HCT116 (cell line): ENCODE results near the gene MEIKIN. TPM values are rescaled to one million over a fixed set of nuclear protein-coding genes. Genes with fewer than 3 reads are reported as not detected.

ENCODE experiments used
- ATAC-seq: fragments of 200-7000 bp; cut with Tn5 transposase; 2 replicates; pipeline ENCODE4 v1.9.1; 2020; ENCODE audit warnings: mild to moderate bottlenecking, moderate library complexity
- BruUV-seq: library from RNA; stranded (reverse); fragments of 400-500 nt; replicated peaks from 2 replicates; lab custom pipeline; 2021; lab: Mats Ljungman, UMichigan
- CTCF ChIA-PET: fragments of 300-600 bp; sonication (Branson Sonifier 250); formaldehyde crosslinking; loops from one replicate; lab custom pipeline; 2021; ENCODE audit warnings: antibody characterized with exemption; lab: Charles Lee
- POLR2A ChIA-PET: fragments of 300-600, 350-600 bp; sonication (Branson Sonifier 250); formaldehyde crosslinking; loops from one replicate; lab custom pipeline; 2021; ENCODE audit warnings: antibody characterized with exemption; lab: Charles Lee
- RAD21 ChIA-PET, 2 experiments: fragments of 300-600 bp; sonication (Branson Sonifier 250); formaldehyde crosslinking; loops; one replicate each; lab custom pipeline; 2023; ENCODE audit warnings: low total read pairs in 2 of 2; ENCODE audit not compliant: uncharacterized antibody in 2 of 2, unreplicated experiment in 2 of 2, low non-redundant PET in 1 of 2; lab: Charles Lee
- DNase-seq: peaks from one replicate; pipeline ENCODE4 v3.0.0-alpha.2; 2010; ENCODE audit warnings: low read depth, low spot score
- H2AFZ ChIP-seq: fragments of 200-600 bp; shearing (Covaris generic), sonication (generic); 2 replicates; pipeline ENCODE4 v1.6.1; 2017; ENCODE audit warnings: low read depth, mixed run types, mixed read lengths, antibody characterized with exemption, low read length; ENCODE audit not compliant: poor library complexity, severe bottlenecking
- H3K27ac ChIP-seq: 2 replicates; pipeline ENCODE4 v1.5.1; 2012; ENCODE audit warnings: low read depth, low read length
- H3K27me3 ChIP-seq: fragments of 200-600 bp; sonication (generic); 2 replicates; pipeline ENCODE4 v1.6.1; 2016; ENCODE audit warnings: mixed run types, low read length, mixed read lengths; ENCODE audit not compliant: insufficient read depth
- H3K36me3 ChIP-seq, 2 experiments: fragments of 200-500 bp in 1 of 2; fragments of 200-600 bp in 1 of 2; sonication (Bioruptor generic) in 1 of 2; sonication (generic) in 1 of 2; 2 replicates each; pipeline versions ENCODE4 v1.5.1 to v1.6.1; 2014 to 2016; ENCODE audit warnings: low read length in 2 of 2, inconsistent platforms in 1 of 2, mixed read lengths in 1 of 2, mixed run types in 1 of 2; ENCODE audit not compliant: insufficient read depth in 2 of 2, control insufficient read depth in 1 of 2
- H3K4me1 ChIP-seq, 2 experiments: fragments of 200-600 bp in 1 of 2; sonication (generic) in 1 of 2; 2 replicates each; pipeline versions ENCODE4 v1.5.1 to v1.6.1; 2012 to 2017; ENCODE audit warnings: low read length in 2 of 2, inconsistent platforms in 1 of 2, mild to moderate bottlenecking in 1 of 2, mixed read lengths in 1 of 2, mixed run types in 1 of 2, moderate library complexity in 1 of 2; ENCODE audit not compliant: insufficient read depth in 2 of 2, control insufficient read depth in 1 of 2
- H3K4me2 ChIP-seq: fragments of 200-600 bp; sonication (generic); 2 replicates; pipeline ENCODE4 v1.6.1; 2017; ENCODE audit warnings: mixed run types, low read length, mixed read lengths
- H3K4me3 ChIP-seq, 2 experiments: fragments of 200-600 bp in 1 of 2; sonication (generic) in 1 of 2; replicated peaks in 1 of 2; 2 replicates each; pipeline ENCODE4 v1.5.1; 2011 to 2016; ENCODE audit warnings: low read length in 2 of 2, control low read depth in 1 of 2, low read depth in 1 of 2, mild to moderate bottlenecking in 1 of 2, mixed read lengths in 1 of 2, mixed run types in 1 of 2
- H3K79me2 ChIP-seq: fragments of 200-600 bp; sonication (generic); 2 replicates; pipeline ENCODE4 v1.6.1; 2017; ENCODE audit warnings: mild to moderate bottlenecking, mixed run types, low read length, moderate library complexity, mixed read lengths; ENCODE audit not compliant: insufficient read depth
- H3K9ac ChIP-seq: fragments of 200-600 bp; sonication (generic); 2 replicates; pipeline ENCODE4 v1.6.1; 2016; ENCODE audit warnings: low read length, mixed read lengths
- H3K9me2 ChIP-seq: fragments of 200-600 bp; sonication (generic), shearing (Covaris generic); 2 replicates; pipeline ENCODE4 v1.6.1; 2017; ENCODE audit warnings: mixed run types, mild to moderate bottlenecking, moderate library complexity; ENCODE audit not compliant: insufficient read depth
- H3K9me3 ChIP-seq, 2 experiments: fragments of 200-500 bp in 1 of 2; fragments of 200-600 bp in 1 of 2; sonication (Bioruptor generic) in 1 of 2; sonication (generic) in 1 of 2; 2 replicates each; pipeline ENCODE4 v1.6.1; 2014 to 2017; ENCODE audit warnings: low read length in 2 of 2, mixed read lengths in 2 of 2, inconsistent platforms in 1 of 2, low read depth in 1 of 2, mild to moderate bottlenecking in 1 of 2, mixed run types in 1 of 2, moderate library complexity in 1 of 2; ENCODE audit not compliant: control insufficient read depth in 1 of 2, insufficient read depth in 1 of 2
- H4K20me1 ChIP-seq: fragments of 200-600 bp; sonication (generic), shearing (Covaris generic); 2 replicates; pipeline ENCODE4 v1.6.1; 2017; ENCODE audit warnings: mixed run types, mild to moderate bottlenecking, moderate library complexity; ENCODE audit not compliant: insufficient read depth
- ATF3 ChIP-seq: IDR thresholded peaks from 2 replicates; pipeline ENCODE4 v1.6.1; 2012
- CBX3 ChIP-seq: IDR thresholded peaks from 2 replicates; pipeline ENCODE4 v1.6.1; 2012; ENCODE audit warnings: low read depth
- CTCF ChIP-seq, 3 experiments: fragments of 200-600 bp in 1 of 3; sonication (generic) in 1 of 3; IDR thresholded peaks in 2 of 3; conservative IDR thresholded peaks in 1 of 3; 2 replicates each; pipeline ENCODE4 v1.5.1; 2012 to 2017; ENCODE audit warnings: low read depth in 2 of 3, low read length in 2 of 3, antibody characterized with exemption in 1 of 3, borderline replicate concordance in 1 of 3, control low read depth in 1 of 3, mild to moderate bottlenecking in 1 of 3, mixed read lengths in 1 of 3, mixed run types in 1 of 3, moderate library complexity in 1 of 3; ENCODE audit not compliant: insufficient read depth in 1 of 3
- EGR1 ChIP-seq: IDR thresholded peaks from 2 replicates; pipeline ENCODE4 v1.6.1; 2012; ENCODE audit warnings: low read depth
- ELF1 ChIP-seq: IDR thresholded peaks from 2 replicates; pipeline ENCODE4 v1.6.1; 2012; ENCODE audit warnings: low read depth, borderline replicate concordance
- EZH2 ChIP-seq: fragments of 200-600 bp; sonication (generic); IDR thresholded peaks from 2 replicates; pipeline ENCODE4 v1.6.1; 2017; ENCODE audit warnings: antibody characterized with exemption, mixed run types
- JUND ChIP-seq: IDR thresholded peaks from 2 replicates; pipeline ENCODE4 v1.6.1; 2012
- REST ChIP-seq: IDR thresholded peaks from 2 replicates; pipeline ENCODE4 v1.6.1; 2012; ENCODE audit warnings: low read depth
- SIN3A ChIP-seq: IDR thresholded peaks from 2 replicates; pipeline ENCODE4 v1.6.1; 2012; ENCODE audit warnings: low read depth
- SP1 ChIP-seq: IDR thresholded peaks from 2 replicates; pipeline ENCODE4 v1.6.1; 2012; ENCODE audit warnings: low read depth
- TCF7L2 ChIP-seq: IDR thresholded peaks from 2 replicates; pipeline ENCODE4 v1.7.0; 2011; ENCODE audit warnings: borderline replicate concordance, inconsistent platforms; ENCODE audit not compliant: insufficient read depth, insufficient read length; ENCODE audit errors: extremely low read depth
- YY1 ChIP-seq: IDR thresholded peaks from 2 replicates; pipeline ENCODE4 v1.6.1; 2011; ENCODE audit warnings: low read length, low read depth, moderate library complexity, mild to moderate bottlenecking; ENCODE audit not compliant: insufficient replicate concordance; ENCODE audit errors: extremely low read depth
- ZFX ChIP-seq: fragments of 450-650 bp; IDR thresholded peaks from 2 replicates; pipeline ENCODE4 v1.6.1; 2017
- intact Hi-C: fragments of 100-400 bp; cut with micrococcal nuclease; formaldehyde crosslinking; loops from 2 replicates; pipeline ENCODE4 v1.10.0; 2022
- total RNA-seq: library from RNA; stranded (reverse); gene quantifications from one replicate; pipeline ENCODE4 v1.2.1, GENCODE V29; 2021; ENCODE audit not compliant: unreplicated experiment
- TF ChIP-seq, protein P1 (sequence below): IDR thresholded peaks from 2 replicates; pipeline ENCODE4 v1.6.1; 2012

MEIKIN gene
- total RNA-seq, 1 experiment from 2014 or later = not detected

GRCh38 chr5:131994533-131995226 is 49.2 kb upstream of the MEIKIN start:
- ChIA-PET CTCF (no interaction called here), POLR2A (no interaction called here), RAD21 (no interaction called here)
- TF ChIP-seq YY1 = no peak
- TF ChIP-seq ZFX = no peak
- no peak for TF ChIP-seq SIN3A
- no peak for TF ChIP-seq ELF1
- TF ChIP-seq JUND = no peak
- TF ChIP-seq EZH2 = no peak
- TF ChIP-seq EGR1 = no peak
- TF ChIP-seq, protein P1, sequence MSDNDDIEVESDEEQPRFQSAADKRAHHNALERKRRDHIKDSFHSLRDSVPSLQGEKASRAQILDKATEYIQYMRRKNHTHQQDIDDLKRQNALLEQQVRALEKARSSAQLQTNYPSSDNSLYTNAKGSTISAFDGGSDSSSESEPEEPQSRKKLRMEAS = no peak
- no peak for TF ChIP-seq ATF3
- no peak for TF ChIP-seq CBX3
- Histone ChIP-seq H3K36me3 (no peaks in the 10 kb centered on the region), H3K79me2 (no peaks in the 10 kb centered on the region), H2AFZ (no peak overlapping the region), H3K4me3 (no peak overlapping the region), H3K9me2 (no peaks in the 10 kb centered on the region), H3K4me1 (no peaks in the 10 kb centered on the region), H4K20me1 (no peaks in the 10 kb centered on the region), H3K9me3 (no peaks in the 10 kb centered on the region), H3K4me2 (no peak overlapping the region), H3K27ac (no peak overlapping the region), H3K27me3 (no peaks in the 10 kb centered on the region), H3K9ac (no peak overlapping the region)
- no TSS peak for BruUV-seq
- intact Hi-C loops = no loop called here
- no peak for ATAC-seq
- no peak for DNase-seq

GRCh38 chr5:131994090-131994489 is 48.6 kb upstream of the MEIKIN start:
- BruUV-seq = no TSS peak
- POLR2A ChIA-PET = no interaction called here

More at GRCh38 chr5:131994090-131994489, 48.6 kb upstream of the MEIKIN start:
- Histone ChIP-seq H3K4me3 (no peak overlapping the region), H2AFZ (no peak overlapping the region), H3K4me2 (no peak overlapping the region), H3K27me3 (no peaks in the 10 kb centered on the region), H3K4me1 (no peaks in the 10 kb centered on the region), H3K27ac (no peak overlapping the region), H3K36me3 (no peaks in the 10 kb centered on the region), H3K9me2 (no peaks in the 10 kb centered on the region), H3K9ac (no peak overlapping the region), H4K20me1 (no peaks in the 10 kb centered on the region), H3K79me2 (no peaks in the 10 kb centered on the region), H3K9me3 (no peaks in the 10 kb centered on the region)
- ATAC-seq = no peak
- no peak for DNase-seq
- ChIA-PET RAD21 (no interaction called here), CTCF (no interaction called here)
- TF ChIP-seq TCF7L2 (no peak), CTCF (IDR thresholded peaks at IDR 0.05 in 2 of 3, conservative IDR thresholded peaks at IDR 0.05 in 1 of 3; ENCODE audit: borderline replicate concordance in 1 of 3, insufficient read depth in 1 of 3, low read depth in 2 of 3, low read length in 2 of 3) (no peak), SIN3A (no peak), CBX3 (no peak), SP1 (no peak), REST (no peak)
- intact Hi-C loops = no loop called here
